GM12878 (cell line): ENCODE data around the gene CCDC70. TPM values are rescaled to one million over a fixed set of nuclear protein-coding genes. Genes with fewer than 3 reads are reported as not detected.
"Not testable (repeated sequence)": the region's sequence is repeated elsewhere in the genome, so short reads cannot be mapped to it uniquely, and the experiment has no call there.

Experiments
- ATAC-seq: fragments of 200-7000 bp; cut with Tn5 transposase; 3 replicates; pipeline ENCODE4 v1.9.1; 2020; ENCODE audit warnings: mild to moderate bottlenecking, moderate library complexity
- BruUV-seq: library from RNA; stranded (reverse); fragments of 400-500 nt; replicated peaks from 2 replicates; lab custom pipeline; 2021; lab: Mats Ljungman, UMichigan
- CTCF ChIA-PET: fragments of 300-600 bp; sonication (Branson Sonifier 250); formaldehyde crosslinking; extraction: SDS; loops from one replicate; lab custom pipeline; 2021; ENCODE audit warnings: inconsistent platforms; lab: Yijun Ruan, JAX
- POLR2A ChIA-PET: fragments of 350-600 bp; formaldehyde crosslinking; extraction: SDS; loops from one replicate; lab custom pipeline; 2021; ENCODE audit warnings: inconsistent platforms; lab: Charles Lee
- RAD21 ChIA-PET: fragments of 300-600 bp; sonication (Branson Sonifier 250); formaldehyde crosslinking; loops from one replicate; lab custom pipeline; 2023; ENCODE audit warnings: antibody characterized with exemption; ENCODE audit not compliant: unreplicated experiment; lab: Charles Lee
- SMC1A ChIA-PET: fragments of 300-600 bp; sonication (Branson Sonifier 250); formaldehyde crosslinking; loops from one replicate; lab custom pipeline; 2023; ENCODE audit not compliant: unreplicated experiment, uncharacterized antibody; lab: Charles Lee
- DNase-seq: peaks from one replicate; pipeline ENCODE4 v3.0.0-alpha.2; 2011; ENCODE audit warnings: low read depth, low spot score
- FAIRE-seq: peaks from 3 replicates; lab custom pipeline; 2011; peaks lifted over from hg19 to GRCh38; lab: Jason Lieb, UNC
- H2AFZ ChIP-seq: 2 replicates; pipeline ENCODE4 v1.6.0; 2011; ENCODE audit warnings: low read depth, low read length, control low read depth; ENCODE audit not compliant: control insufficient read depth
- H3K27ac ChIP-seq: 2 replicates; pipeline ENCODE4 v1.5.1; 2011; ENCODE audit warnings: control low read depth; ENCODE audit not compliant: control insufficient read depth, insufficient read depth
- H3K27me3 ChIP-seq, 2 experiments: replicated peaks in 1 of 2; 2 replicates each; pipeline versions ENCODE4 v1.6.0 to v1.6.1; 2011; ENCODE audit warnings: low read length in 1 of 2; ENCODE audit not compliant: control insufficient read depth in 2 of 2, insufficient read depth in 2 of 2
- H3K36me3 ChIP-seq, 2 experiments: 2 replicates each; pipeline ENCODE4 v1.5.1; 2011; ENCODE audit warnings: low read length in 1 of 2; ENCODE audit not compliant: control insufficient read depth in 2 of 2, insufficient read depth in 2 of 2
- H3K4me1 ChIP-seq: 2 replicates; pipeline ENCODE4 v1.6.1; 2011; ENCODE audit warnings: mild to moderate bottlenecking, low read length, moderate library complexity, mixed read lengths; ENCODE audit not compliant: control insufficient read depth, insufficient read depth
- H3K4me2 ChIP-seq: 2 replicates; pipeline ENCODE4 v1.6.0; 2011; ENCODE audit warnings: control low read depth; ENCODE audit not compliant: control insufficient read depth, insufficient read depth
- H3K4me3 ChIP-seq: fragments of 200-600 bp; sonication (generic); 2 replicates; pipeline ENCODE4 v1.5.1; 2016
- H3K79me2 ChIP-seq: 2 replicates; pipeline ENCODE4 v1.6.0; 2011; ENCODE audit warnings: low read length; ENCODE audit not compliant: control insufficient read depth, insufficient read depth
- H3K9ac ChIP-seq: 2 replicates; pipeline ENCODE4 v1.8.0; 2011; ENCODE audit warnings: low read length, control low read depth, mixed read lengths; ENCODE audit not compliant: control insufficient read depth, insufficient read depth
- H3K9me3 ChIP-seq: replicated peaks from 3 replicates; pipeline ENCODE4 v1.5.1; 2011; ENCODE audit warnings: mild to moderate bottlenecking, low read length; ENCODE audit not compliant: control insufficient read depth, insufficient read depth
- H4K20me1 ChIP-seq: 2 replicates; pipeline ENCODE4 v1.6.0; 2011; ENCODE audit not compliant: control insufficient read depth, insufficient read depth
- EP300 ChIP-seq, 2 experiments: fragments of 150-350 bp in 1 of 2; IDR thresholded peaks; 2 replicates each; pipeline ENCODE4 v1.6.1; 2011 to 2012; ENCODE audit warnings: low read depth in 2 of 2, low read length in 2 of 2, borderline replicate concordance in 1 of 2, improper control_type of control experiment in 1 of 2, inconsistent platforms in 1 of 2; ENCODE audit not compliant: control insufficient read depth in 1 of 2
- ESRRA ChIP-seq: IDR thresholded peaks from 2 replicates; pipeline ENCODE4 v1.6.1; 2012; ENCODE audit warnings: mild to moderate bottlenecking, low read length, improper control_type of control experiment
- MYC ChIP-seq: IDR thresholded peaks from 2 replicates; pipeline ENCODE4 v1.6.1; 2011; ENCODE audit warnings: mild to moderate bottlenecking, low read length, moderate library complexity, inconsistent platforms; ENCODE audit not compliant: insufficient read depth, insufficient replicate concordance, insufficient read length, severe bottlenecking
- NR2F1 ChIP-seq: fragments of 450-650 bp; conservative IDR thresholded peaks from 2 replicates; pipeline ENCODE4 v1.6.1; 2017; ENCODE audit warnings: mild to moderate bottlenecking
- PAX5 ChIP-seq: IDR thresholded peaks from 2 replicates; pipeline ENCODE4 v1.6.1; 2011; ENCODE audit warnings: low read depth, low read length, borderline replicate concordance
- RUNX3 ChIP-seq: IDR thresholded peaks from 2 replicates; pipeline ENCODE4 v1.6.1; 2012; ENCODE audit warnings: low read length, inconsistent platforms
- SMARCA5 ChIP-seq: fragments of 450-650 bp; IDR thresholded peaks from 2 replicates; pipeline ENCODE4 v1.6.1; 2017; ENCODE audit warnings: mild to moderate bottlenecking
- ZNF592 ChIP-seq: fragments of 450-650 bp; IDR thresholded peaks from 2 replicates; pipeline ENCODE4 v1.6.1; 2017; ENCODE audit warnings: mild to moderate bottlenecking, moderate library complexity
- ZSCAN29 ChIP-seq: fragments of 450-650 bp; IDR thresholded peaks from 2 replicates; pipeline ENCODE4 v1.6.1; 2017; ENCODE audit warnings: mild to moderate bottlenecking, moderate library complexity
- WGBS: methylation state at CpG from one replicate; pipeline ENCODE4 v1.1.6; 2016; ENCODE audit warnings: low lambda C conversion rate; ENCODE audit not compliant: insufficient replicate concordance, insufficient coverage; ENCODE audit errors: missing lambda C conversion rate; 5-methylcytosine and 5-hydroxymethylcytosine counted together
- in situ Hi-C: fragments of 300-500 bp; cut with MboI; formaldehyde crosslinking; loops from 9 replicates; pipeline ENCODE4 v1.14.3; 2018; ENCODE audit warnings: mixed read lengths
- intact Hi-C: fragments of 100-400 bp; cut with micrococcal nuclease; formaldehyde crosslinking; loops from one replicate; pipeline ENCODE4 v1.14.2; 2022; ENCODE audit not compliant: unreplicated experiment
- polyA plus RNA-seq, 11 experiments: library from polyadenylated mRNA; depleted of rRNA in 4 of 11; unstranded in 6 of 11; stranded (reverse) in 5 of 11; fragments of >200 nt; fragmentation: Nextera tagmentation in 4 of 11; fragmentation: Illumina TruSeq in 1 of 11; extraction: Ambion mirVana in 4 of 11; extraction: Trizol in 1 of 11; gene quantifications; 1 replicate in 1 of 11; 2 replicates in 10 of 11; pipeline versions ENCODE4 v1.2.1 to v1.2.3, GENCODE V29; 2011 to 2016; ENCODE audit warnings: inconsistent platforms in 2 of 11, missing spikeins in 2 of 11, low read depth in 1 of 11
- total RNA-seq, 4 experiments: library from RNA; depleted of rRNA in 3 of 4; stranded (reverse); fragments of >200 nt in 3 of 4; fragmentation: Illumina TruSeq in 1 of 4; extraction: Trizol in 1 of 4; gene quantifications; 2 replicates each; pipeline versions ENCODE4 v1.2.1 to v1.2.3, GENCODE V29; 2013 to 2021

CCDC70 gene
- total and polyA plus RNA-seq, 10 of the 15 experiments (the other 5 are each of a cell fraction or from before 2014, with no cell fraction given): not detected

DNA sequence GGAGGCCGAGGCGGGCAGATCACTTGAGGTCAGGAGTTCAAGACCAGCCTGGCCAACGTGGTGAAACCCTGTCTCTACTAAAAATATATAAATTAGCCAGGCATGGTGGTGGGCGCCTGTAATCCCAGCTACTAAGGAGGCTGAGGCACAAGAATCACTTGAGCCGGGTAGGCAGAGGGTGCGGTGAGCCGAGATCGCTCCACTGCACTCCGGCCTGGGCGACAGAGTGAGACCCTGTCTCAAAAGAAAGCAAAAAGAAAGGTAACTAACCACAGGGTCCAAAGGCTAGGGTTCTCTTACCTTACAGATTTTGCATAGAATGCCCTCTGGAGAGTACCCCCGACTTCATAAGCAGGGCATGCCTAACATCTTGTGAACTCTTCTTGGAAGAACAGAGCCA, 37.1 kb upstream of the CCDC70 start:
- H3K4me2 ChIP-seq: peak overlapping the region; percentile 36
- 0 out of 2 replicates have a peak overlapping the region, but pooled peaks have one; percentile 30 for H3K27ac ChIP-seq
- BruUV-seq, H3K36me3 ChIP-seq, DNase-seq, H3K9me3 ChIP-seq, in situ Hi-C loops, H3K4me3 ChIP-seq, H3K79me2 ChIP-seq, H3K9ac ChIP-seq, H3K27me3 ChIP-seq, ATAC-seq, intact Hi-C loops, H4K20me1 ChIP-seq, FAIRE-seq: not testable (repeated sequence)
- ChIA-PET RAD21 (interaction anchor here (3.4 kb wide), 1 partner anchor 10 kb away, joined by 19 read pairs; no protein-coding TSS in a partner anchor), SMC1A (interaction anchor here (1.7 to 2.2 kb wide), 2 partner anchors 10 to 27 kb away, joined by 8 to 16 read pairs; no protein-coding TSS in a partner anchor), CTCF (interaction anchor here (1.3 to 5.9 kb wide), 2 partner anchors 10 to 21 kb away, joined by 3 to 103 read pairs; no protein-coding TSS in a partner anchor), POLR2A (interaction anchor here (0.7 kb wide), 1 partner anchor 485 kb away, joined by 3 read pairs; no protein-coding TSS in a partner anchor)
- peaks cover 19% of the 10 kb centered on the region for H3K4me1 ChIP-seq
- peak overlapping the region; percentile 24; the same call in 1 of the 2 replicates for H2AFZ ChIP-seq
- TF ChIP-seq SMARCA5: 0 out of 2 replicates have a peak, but pooled peaks have one; percentile 19
- 75% methylated on average over 11 of the region's 11 CpGs for WGBS

DNA sequence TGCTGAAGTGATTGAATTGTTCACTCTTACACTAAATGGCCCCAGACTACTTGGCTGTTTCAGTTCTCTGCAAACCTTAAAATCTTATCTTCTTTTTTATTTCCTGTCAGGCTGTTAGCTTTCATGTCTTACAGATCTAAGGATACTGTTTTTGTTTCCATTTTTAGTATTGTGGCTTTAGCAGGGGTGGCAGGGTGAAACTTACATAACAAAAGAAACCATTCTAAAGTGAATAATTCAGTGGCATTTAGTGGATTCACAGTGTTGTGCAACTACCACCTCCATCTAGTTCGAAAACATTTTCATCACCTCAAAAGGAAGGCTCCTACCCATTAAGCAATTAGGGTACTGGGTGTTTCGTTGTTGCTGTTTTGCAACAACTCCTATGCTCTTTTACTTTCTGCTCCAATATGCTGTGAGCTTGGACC, 36.6 kb upstream of the CCDC70 start:
- Histone ChIP-seq H3K27me3 (no peaks in the 10 kb centered on the region), H3K36me3 (no peaks in the 10 kb centered on the region), H2AFZ (peak overlapping the region; percentile 46), H3K4me1 (peaks cover 18% of the 10 kb centered on the region), H3K79me2 (no peaks in the 10 kb centered on the region), H3K4me3 (no peak overlapping the region), H3K27ac (0 out of 2 replicates have a peak overlapping the region, but pooled peaks have one; percentile 30), H4K20me1 (no peaks in the 10 kb centered on the region), H3K9ac (no peak overlapping the region), H3K9me3 (no peaks in the 10 kb centered on the region), H3K4me2 (peak overlapping the region; percentile 36)
- intact Hi-C loops (no loop called here), in situ Hi-C loops (no loop called here)
- POLR2A ChIA-PET: interaction anchor here (0.6 to 1.0 kb wide), 5 partner anchors 9 to 544 kb away, joined by 3 to 4 read pairs (median 3); no protein-coding TSS in a partner anchor
- RAD21 ChIA-PET: interaction anchor here (1.2 to 3.4 kb wide), 2 partner anchors 10 to 390 kb away, joined by 4 to 19 read pairs; no protein-coding TSS in a partner anchor
- ATAC-seq (peak; percentile 53), DNase-seq (no peak), FAIRE-seq (no peak)
- CTCF ChIA-PET: interaction anchor here (0.9 to 5.9 kb wide), 5 partner anchors 10 to 23 kb away, joined by 3 to 103 read pairs (median 3); no protein-coding TSS in a partner anchor
- SMC1A ChIA-PET: interaction anchor here (1.4 to 2.2 kb wide), 3 partner anchors 10 to 27 kb away, joined by 7 to 16 read pairs (median 8); no protein-coding TSS in a partner anchor
- WGBS: 66% methylated on average over 2 of the region's 2 CpGs
- no TSS peak for BruUV-seq
- TF ChIP-seq PAX5 (no peak), MYC (no peak), ZNF592 (no peak), ZSCAN29 (peak; percentile 41; the same call in 1 of the 2 replicates), RUNX3 (peak; percentile 26; the same call in 1 of the 2 replicates), NR2F1 (0 out of 2 replicates have a peak, but pooled peaks have one; percentile 26), ESRRA (no peak), EP300 (IDR thresholded peaks at IDR 0.05; ENCODE audit: borderline replicate concordance in 1 of 2, control insufficient read depth in 1 of 2, low read depth in 2 of 2, low read length in 2 of 2) (peak; percentile 16 to 62; a peak in 1 of 4 replicates)
